SU-DHL-6 (cell line): Measurements from ENCODE around the gene ARHGEF17.

ENCODE experiments used
- H2AFZ ChIP-seq: fragments of 200-600 bp; sonication (generic); 2 replicates; pipeline ENCODE4 v1.6.1; 2014; ENCODE audit warnings: low read depth, mild to moderate bottlenecking, moderate library complexity, mixed read lengths, antibody characterized with exemption, low read length; ENCODE audit not compliant: severe bottlenecking
- H3F3A ChIP-seq: fragments of 200-600 bp; shearing (Covaris generic); 2 replicates; pipeline ENCODE4 v1.6.0; 2016; ENCODE audit warnings: antibody characterized with exemption, mild to moderate bottlenecking; ENCODE audit not compliant: insufficient read depth
- H3K27ac ChIP-seq: fragments of 200-600 bp; sonication (generic); 2 replicates; pipeline ENCODE4 v1.5.1; 2016; ENCODE audit warnings: low read depth, mild to moderate bottlenecking, low read length, moderate library complexity, mixed read lengths
- H3K27me3 ChIP-seq: fragments of 200-600 bp; sonication (generic), shearing (Covaris generic); 2 replicates; pipeline ENCODE4 v1.6.0; 2014; ENCODE audit warnings: mild to moderate bottlenecking, low read length
- H3K36me3 ChIP-seq: fragments of 200-600 bp; sonication (generic); 2 replicates; pipeline ENCODE4 v1.6.1; 2014; ENCODE audit warnings: mild to moderate bottlenecking, low read length, mixed read lengths
- H3K4me2 ChIP-seq: fragments of 300-600, 200-600 bp; shearing (Covaris generic), sonication (generic); 2 replicates; pipeline ENCODE4 v1.6.0; 2014; ENCODE audit warnings: low read length, low read depth, mild to moderate bottlenecking; ENCODE audit not compliant: poor library complexity, severe bottlenecking
- H3K4me3 ChIP-seq: fragments of 200-600 bp; sonication (generic); 2 replicates; pipeline ENCODE4 v1.5.1; 2014; ENCODE audit warnings: antibody characterized with exemption, low read length, mild to moderate bottlenecking, mixed read lengths; ENCODE audit not compliant: insufficient read depth, poor library complexity, severe bottlenecking
- H3K79me2 ChIP-seq: fragments of 200-600 bp; sonication (generic); 2 replicates; pipeline ENCODE4 v1.6.1; 2014; ENCODE audit warnings: mild to moderate bottlenecking, low read length, moderate library complexity; ENCODE audit not compliant: insufficient read depth
- H3K9ac ChIP-seq: fragments of 200-600 bp; sonication (generic); 2 replicates; pipeline ENCODE4 v1.7.0; 2014; ENCODE audit warnings: mild to moderate bottlenecking, low read length
- H3K9me2 ChIP-seq: fragments of 200-600 bp; sonication (generic); replicated peaks from 2 replicates; pipeline ENCODE4 v1.6.1; 2014; ENCODE audit warnings: low read length; ENCODE audit not compliant: insufficient read depth
- H3K9me3 ChIP-seq: fragments of 200-600 bp; sonication (generic); 2 replicates; pipeline ENCODE4 v1.6.1; 2014; ENCODE audit warnings: low read length, mixed read lengths; ENCODE audit not compliant: insufficient read depth
- H4K20me1 ChIP-seq: fragments of 200-600 bp; sonication (generic); 2 replicates; pipeline ENCODE4 v1.6.1; 2014; ENCODE audit warnings: low read depth, mild to moderate bottlenecking, antibody characterized with exemption, low read length, moderate library complexity, mixed read lengths
- EZH2phosphoT487 ChIP-seq: fragments of 200-600 bp; sonication (generic), shearing (Covaris generic); conservative IDR thresholded peaks from 2 replicates; pipeline ENCODE4 v1.6.1; 2018; ENCODE audit warnings: mild to moderate bottlenecking, antibody characterized with exemption, low read length, moderate library complexity, mixed read lengths
- TF ChIP-seq, protein P1 (sequence below): fragments of 200-600 bp; sonication (generic); IDR thresholded peaks from one replicate; pipeline ENCODE4 v1.5.1; 2017; ENCODE audit warnings: antibody characterized with exemption, mild to moderate bottlenecking, low read length, moderate library complexity; ENCODE audit not compliant: insufficient read depth, poor library complexity, severe bottlenecking

ARHGEF17 gene

DNA sequence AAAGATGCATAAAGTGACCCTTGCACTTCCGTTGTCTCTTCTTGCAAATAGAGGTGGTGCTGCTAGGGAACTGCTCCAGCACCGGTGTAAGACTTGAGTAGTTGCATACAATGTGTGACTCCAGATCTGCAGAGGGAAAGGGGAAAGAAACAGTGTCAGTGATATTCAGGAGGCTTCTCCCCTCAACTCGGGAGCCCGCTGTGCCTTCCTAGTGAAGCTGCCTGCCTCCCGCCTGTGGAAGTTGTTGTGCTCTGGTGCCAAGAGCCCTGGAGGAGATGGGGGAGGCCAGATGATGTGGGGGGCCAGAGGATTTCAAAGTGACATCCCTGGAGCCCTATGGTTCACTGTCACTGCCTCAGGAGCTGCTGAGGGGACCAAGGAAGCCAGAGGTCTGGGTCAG is 98.5 kb downstream of the ARHGEF17 start:
- no peaks in the 10 kb centered on the region for H3F3A ChIP-seq
- H3K9me3 ChIP-seq = no peaks in the 10 kb centered on the region
- H3K27me3 ChIP-seq = no peaks in the 10 kb centered on the region
- no peak overlapping the region for H3K9ac ChIP-seq
- no peak overlapping the region for H3K4me2 ChIP-seq
- no peaks in the 10 kb centered on the region for H3K9me2 ChIP-seq
- no peak overlapping the region for H2AFZ ChIP-seq
- no peak overlapping the region for H3K4me3 ChIP-seq
- TF ChIP-seq, protein P1, sequence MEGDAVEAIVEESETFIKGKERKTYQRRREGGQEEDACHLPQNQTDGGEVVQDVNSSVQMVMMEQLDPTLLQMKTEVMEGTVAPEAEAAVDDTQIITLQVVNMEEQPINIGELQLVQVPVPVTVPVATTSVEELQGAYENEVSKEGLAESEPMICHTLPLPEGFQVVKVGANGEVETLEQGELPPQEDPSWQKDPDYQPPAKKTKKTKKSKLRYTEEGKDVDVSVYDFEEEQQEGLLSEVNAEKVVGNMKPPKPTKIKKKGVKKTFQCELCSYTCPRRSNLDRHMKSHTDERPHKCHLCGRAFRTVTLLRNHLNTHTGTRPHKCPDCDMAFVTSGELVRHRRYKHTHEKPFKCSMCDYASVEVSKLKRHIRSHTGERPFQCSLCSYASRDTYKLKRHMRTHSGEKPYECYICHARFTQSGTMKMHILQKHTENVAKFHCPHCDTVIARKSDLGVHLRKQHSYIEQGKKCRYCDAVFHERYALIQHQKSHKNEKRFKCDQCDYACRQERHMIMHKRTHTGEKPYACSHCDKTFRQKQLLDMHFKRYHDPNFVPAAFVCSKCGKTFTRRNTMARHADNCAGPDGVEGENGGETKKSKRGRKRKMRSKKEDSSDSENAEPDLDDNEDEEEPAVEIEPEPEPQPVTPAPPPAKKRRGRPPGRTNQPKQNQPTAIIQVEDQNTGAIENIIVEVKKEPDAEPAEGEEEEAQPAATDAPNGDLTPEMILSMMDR = no peak
- no peak for TF ChIP-seq EZH2phosphoT487
- no peaks in the 10 kb centered on the region for H4K20me1 ChIP-seq
- H3K27ac ChIP-seq = no peak overlapping the region
- no peaks in the 10 kb centered on the region for H3K36me3 ChIP-seq
- no peaks in the 10 kb centered on the region for H3K79me2 ChIP-seq

DNA sequence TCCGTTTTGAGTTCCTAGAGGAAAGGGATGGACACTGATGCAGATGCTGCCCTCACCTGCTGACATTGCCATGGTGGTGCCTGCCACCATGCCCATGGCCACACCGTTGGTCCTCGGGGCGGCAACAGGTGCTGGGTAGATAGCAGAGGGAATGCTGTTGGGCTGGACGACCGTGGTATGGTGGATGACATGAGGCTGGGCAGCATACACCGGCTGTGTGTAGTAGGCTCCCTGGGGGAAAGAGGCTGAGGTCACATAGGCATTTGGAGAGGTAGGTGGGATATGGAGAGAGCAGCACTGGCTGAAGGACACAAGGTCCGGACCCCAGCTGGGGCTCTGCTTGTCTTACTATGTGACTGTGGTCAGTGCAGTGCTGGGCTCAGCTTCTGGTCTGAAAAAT is 101.4 kb downstream of the ARHGEF17 start:
- H3K9ac ChIP-seq = no peak overlapping the region
- H3K27ac ChIP-seq = no peak overlapping the region
- H4K20me1 ChIP-seq = no peaks in the 10 kb centered on the region
- no peaks in the 10 kb centered on the region for H3K27me3 ChIP-seq
- no peaks in the 10 kb centered on the region for H3K79me2 ChIP-seq
- no peaks in the 10 kb centered on the region for H3K36me3 ChIP-seq
- no peaks in the 10 kb centered on the region for H3K9me2 ChIP-seq
- no peaks in the 10 kb centered on the region for H3K9me3 ChIP-seq
- no peak overlapping the region for H3K4me2 ChIP-seq
- H3F3A ChIP-seq = no peaks in the 10 kb centered on the region
- no peak overlapping the region for H2AFZ ChIP-seq
- no peak for TF ChIP-seq EZH2phosphoT487
- TF ChIP-seq, protein P1 = no peak
- H3K4me3 ChIP-seq = no peak overlapping the region

DNA sequence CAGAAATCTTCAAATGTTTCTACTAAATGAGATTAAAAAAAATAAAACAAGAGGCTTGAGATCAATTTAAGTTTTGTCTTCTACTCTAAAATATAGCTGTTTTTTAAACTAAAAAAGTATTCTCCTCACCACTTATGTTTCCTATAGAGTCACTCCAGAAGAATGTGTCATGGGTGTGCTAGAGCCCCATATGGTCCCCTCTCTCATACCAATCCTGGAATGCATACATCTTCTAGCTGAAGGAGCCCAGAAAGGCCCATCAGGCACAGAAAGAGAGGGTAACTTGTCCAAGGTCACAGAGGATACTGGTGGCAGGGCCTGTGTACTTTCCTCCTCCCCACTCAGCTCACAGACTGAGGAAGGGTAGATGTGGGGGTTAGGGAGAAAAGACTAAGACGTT is 102.6 kb downstream of the ARHGEF17 start:
- Histone ChIP-seq H3K27ac (no peak overlapping the region), H3K9me3 (no peaks in the 10 kb centered on the region), H3K4me2 (no peak overlapping the region), H3K9me2 (no peaks in the 10 kb centered on the region), H3K9ac (no peak overlapping the region), H2AFZ (no peak overlapping the region), H3K79me2 (no peaks in the 10 kb centered on the region), H3F3A (no peaks in the 10 kb centered on the region), H3K36me3 (no peaks in the 10 kb centered on the region), H4K20me1 (no peaks in the 10 kb centered on the region), H3K4me3 (no peak overlapping the region), H3K27me3 (no peaks in the 10 kb centered on the region)
- TF ChIP-seq EZH2phosphoT487 = no peak
- TF ChIP-seq, protein P1 = no peak

DNA sequence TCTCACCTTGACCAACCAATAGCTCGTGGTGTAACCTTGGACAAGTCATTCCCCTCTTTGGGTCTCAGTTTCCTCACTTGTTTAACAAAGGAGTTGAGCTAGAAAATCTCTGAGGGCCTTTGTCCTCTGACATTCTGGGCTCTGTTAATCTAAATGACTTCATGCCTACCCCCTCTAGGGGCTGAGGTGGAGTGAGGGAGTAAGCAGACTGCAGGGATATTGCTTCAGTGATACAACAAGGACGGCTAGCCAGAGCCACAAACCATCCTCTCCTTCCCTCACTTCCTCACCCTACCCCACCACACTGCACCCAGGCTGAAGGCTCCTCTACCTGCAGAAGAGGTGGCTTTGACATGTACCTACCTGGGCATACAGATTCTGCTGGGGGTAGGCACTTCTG is 103.0 kb downstream of the ARHGEF17 start:
- no peaks in the 10 kb centered on the region for H3K9me3 ChIP-seq
- no peaks in the 10 kb centered on the region for H3K36me3 ChIP-seq
- H3K27me3 ChIP-seq = no peaks in the 10 kb centered on the region
- TF ChIP-seq, protein P1 = no peak
- no peak for TF ChIP-seq EZH2phosphoT487
- H3K4me3 ChIP-seq = no peak overlapping the region
- H3K4me2 ChIP-seq = no peak overlapping the region
- H3F3A ChIP-seq = no peaks in the 10 kb centered on the region
- H3K79me2 ChIP-seq = no peaks in the 10 kb centered on the region
- no peaks in the 10 kb centered on the region for H3K9me2 ChIP-seq
- no peak overlapping the region for H3K27ac ChIP-seq
- H2AFZ ChIP-seq = no peak overlapping the region
- H4K20me1 ChIP-seq = no peaks in the 10 kb centered on the region
- H3K9ac ChIP-seq = no peak overlapping the region
